ENCODE data around the gene IMP4.

IMP4 gene

GRCh38 chr2:130378898-130379214 is 36.2 kb downstream of the IMP4 start:
- peaks cover 8% of the 10 kb centered on the region; the same call in 1 of the 2 replicates for H3K79me2 ChIP-seq (ENCODE audit: insufficient read depth, low read length)
- H2AFZ ChIP-seq (ENCODE audit: low read depth, low read length, severe bottlenecking) = no peak overlapping the region
- no peaks in the 10 kb centered on the region for H3K9me2 ChIP-seq (replicated peaks; ENCODE audit: insufficient read depth, low read length)
- no peaks in the 10 kb centered on the region for H4K20me1 ChIP-seq (ENCODE audit: low read depth, low read length)
- TF ChIP-seq EZH2phosphoT487 (conservative IDR thresholded peaks at IDR 0.05; ENCODE audit: low read length) = no peak
- TF ChIP-seq CTCF (IDR thresholded peaks at IDR 0.05; ENCODE audit: insufficient read depth, low read length, poor library complexity, severe bottlenecking) = no peak
- H3F3A ChIP-seq (ENCODE audit: insufficient read depth) = no peaks in the 10 kb centered on the region
- H3K9ac ChIP-seq (ENCODE audit: low read length) = no peak overlapping the region
- H3K27me3 ChIP-seq (ENCODE audit: low read length) = no peaks in the 10 kb centered on the region
- H3K9me3 ChIP-seq (ENCODE audit: insufficient read depth, low read length) = no peaks in the 10 kb centered on the region
- no peak overlapping the region for H3K4me3 ChIP-seq (ENCODE audit: insufficient read depth, low read length, poor library complexity, severe bottlenecking)
- no peak overlapping the region for H3K4me2 ChIP-seq (ENCODE audit: low read depth, low read length, poor library complexity, severe bottlenecking)
- H3K36me3 ChIP-seq (ENCODE audit: low read length) = no peaks in the 10 kb centered on the region
- H3K27ac ChIP-seq (ENCODE audit: low read depth, low read length) = no peak overlapping the region

GRCh38 chr2:130380096-130380934 is 37.6 kb downstream of the IMP4 start:
- Histone ChIP-seq H3K9ac (ENCODE audit: low read length) (no peak overlapping the region), H2AFZ (ENCODE audit: low read depth, low read length, severe bottlenecking) (no peak overlapping the region), H3K27ac (ENCODE audit: low read depth, low read length) (no peak overlapping the region), H3K4me3 (ENCODE audit: insufficient read depth, low read length, poor library complexity, severe bottlenecking) (no peak overlapping the region), H3K9me3 (ENCODE audit: insufficient read depth, low read length) (no peaks in the 10 kb centered on the region), H3K9me2 (replicated peaks; ENCODE audit: insufficient read depth, low read length) (no peaks in the 10 kb centered on the region), H3K27me3 (ENCODE audit: low read length) (no peaks in the 10 kb centered on the region), H3K79me2 (ENCODE audit: insufficient read depth, low read length) (no peaks in the 10 kb centered on the region), H3K4me2 (ENCODE audit: low read depth, low read length, poor library complexity, severe bottlenecking) (no peak overlapping the region), H3F3A (ENCODE audit: insufficient read depth) (no peaks in the 10 kb centered on the region), H3K36me3 (ENCODE audit: low read length) (no peaks in the 10 kb centered on the region), H4K20me1 (ENCODE audit: low read depth, low read length) (no peaks in the 10 kb centered on the region)
- TF ChIP-seq CTCF (IDR thresholded peaks at IDR 0.05; ENCODE audit: insufficient read depth, low read length, poor library complexity, severe bottlenecking) = no peak
- no peak for TF ChIP-seq EZH2phosphoT487 (conservative IDR thresholded peaks at IDR 0.05; ENCODE audit: low read length)

GRCh38 chr2:130381145-130381544 is 38.4 kb downstream of the IMP4 start:
- no peaks in the 10 kb centered on the region for H3K79me2 ChIP-seq (ENCODE audit: insufficient read depth, low read length)
- H3K27ac ChIP-seq (ENCODE audit: low read depth, low read length) = no peak overlapping the region
- H3K9ac ChIP-seq (ENCODE audit: low read length) = no peak overlapping the region
- H3K36me3 ChIP-seq (ENCODE audit: low read length) = no peaks in the 10 kb centered on the region
- H3K4me2 ChIP-seq (ENCODE audit: low read depth, low read length, poor library complexity, severe bottlenecking) = no peak overlapping the region
- no peak overlapping the region for H2AFZ ChIP-seq (ENCODE audit: low read depth, low read length, severe bottlenecking)
- TF ChIP-seq CTCF (IDR thresholded peaks at IDR 0.05; ENCODE audit: insufficient read depth, low read length, poor library complexity, severe bottlenecking) (no peak), EZH2phosphoT487 (conservative IDR thresholded peaks at IDR 0.05; ENCODE audit: low read length) (no peak)
- H3F3A ChIP-seq (ENCODE audit: insufficient read depth) = no peaks in the 10 kb centered on the region
- H4K20me1 ChIP-seq (ENCODE audit: low read depth, low read length) = no peaks in the 10 kb centered on the region
- no peaks in the 10 kb centered on the region for H3K9me2 ChIP-seq (replicated peaks; ENCODE audit: insufficient read depth, low read length)
- no peaks in the 10 kb centered on the region for H3K27me3 ChIP-seq (ENCODE audit: low read length)
- no peaks in the 10 kb centered on the region for H3K9me3 ChIP-seq (ENCODE audit: insufficient read depth, low read length)
- H3K4me3 ChIP-seq (ENCODE audit: insufficient read depth, low read length, poor library complexity, severe bottlenecking) = no peak overlapping the region

All from SU-DHL-6 (cell line).